Trophoblast cell (in vitro differentiated cells and primary cell): Measurements from ENCODE around the gene BCAN.

ENCODE experiments used
- DNase-seq, 2 donors: peaks; one replicate each; pipeline ENCODE4 v3.0.0-alpha.2; 2016
- H2AFZ ChIP-seq: 2 replicates; pipeline ENCODE4 v1.6.1; 2013; ENCODE audit warnings: low read length, moderate library complexity, mild to moderate bottlenecking; ENCODE audit not compliant: insufficient read depth, poor library complexity
- H2AK5ac ChIP-seq: 2 replicates; pipeline ENCODE4 v1.6.1; 2013; ENCODE audit warnings: mild to moderate bottlenecking, low read length
- H2BK120ac ChIP-seq: 2 replicates; pipeline ENCODE4 v1.6.1; 2013; ENCODE audit warnings: low read length, mild to moderate bottlenecking, moderate library complexity; ENCODE audit not compliant: insufficient read depth, poor library complexity
- H2BK12ac ChIP-seq: 2 replicates; pipeline ENCODE4 v1.6.1; 2013; ENCODE audit warnings: mild to moderate bottlenecking, low read length, moderate library complexity
- H2BK5ac ChIP-seq: 2 replicates; pipeline ENCODE4 v1.6.1; 2013; ENCODE audit warnings: low read length, low read depth, moderate library complexity, mild to moderate bottlenecking; ENCODE audit not compliant: poor library complexity
- H3K14ac ChIP-seq: 2 replicates; pipeline ENCODE4 v1.6.1; 2013; ENCODE audit warnings: mild to moderate bottlenecking, low read length
- H3K18ac ChIP-seq: 2 replicates; pipeline ENCODE4 v1.6.1; 2013; ENCODE audit warnings: mild to moderate bottlenecking, low read length
- H3K23ac ChIP-seq: 2 replicates; pipeline ENCODE4 v1.6.1; 2013; ENCODE audit warnings: low read length
- H3K27ac ChIP-seq: 2 replicates; pipeline ENCODE4 v1.5.1; 2013; ENCODE audit warnings: low read depth, mild to moderate bottlenecking, inconsistent platforms, low read length, moderate library complexity
- H3K27me3 ChIP-seq: 2 replicates; pipeline ENCODE4 v1.6.1; 2013; ENCODE audit warnings: inconsistent platforms, mild to moderate bottlenecking, low read length, moderate library complexity; ENCODE audit not compliant: insufficient read depth
- H3K36me3 ChIP-seq, 2 experiments: 1 replicate in 1 of 2; 2 replicates in 1 of 2; pipeline ENCODE4 v1.6.1; 2013; ENCODE audit warnings: low read length in 2 of 2, mild to moderate bottlenecking in 2 of 2, moderate library complexity in 1 of 2; ENCODE audit not compliant: insufficient read depth in 2 of 2, control insufficient read depth in 1 of 2
- H3K4ac ChIP-seq: 2 replicates; pipeline ENCODE4 v1.6.1; 2013; ENCODE audit warnings: low read depth, mild to moderate bottlenecking, low read length, moderate library complexity
- H3K4me1 ChIP-seq, 2 experiments: 1 replicate in 1 of 2; 2 replicates in 1 of 2; pipeline ENCODE4 v1.6.1; 2013; ENCODE audit warnings: low read length in 2 of 2, mild to moderate bottlenecking in 2 of 2, moderate library complexity in 1 of 2; ENCODE audit not compliant: insufficient read depth in 2 of 2, control insufficient read depth in 1 of 2
- H3K4me2 ChIP-seq: 2 replicates; pipeline ENCODE4 v1.6.1; 2013; ENCODE audit warnings: inconsistent platforms, mild to moderate bottlenecking, low read length, moderate library complexity
- H3K4me3 ChIP-seq: 2 replicates; pipeline ENCODE4 v1.5.1; 2013; ENCODE audit warnings: mild to moderate bottlenecking, low read depth, low read length, inconsistent platforms
- H3K79me1 ChIP-seq: one replicate; pipeline ENCODE4 v1.6.1; 2013; ENCODE audit warnings: low read length
- H3K79me2 ChIP-seq: 2 replicates; pipeline ENCODE4 v1.6.1; 2013; ENCODE audit warnings: low read length, mild to moderate bottlenecking; ENCODE audit not compliant: control insufficient read depth, insufficient read depth, poor library complexity
- H3K9ac ChIP-seq: 2 replicates; pipeline ENCODE4 v1.6.1; 2013; ENCODE audit warnings: mild to moderate bottlenecking, low read length
- H3K9me3 ChIP-seq: 2 replicates; pipeline ENCODE4 v1.6.1; 2013; ENCODE audit warnings: low read depth, mild to moderate bottlenecking, control low read depth, inconsistent platforms, low read length; ENCODE audit not compliant: insufficient read depth
- H4K12ac ChIP-seq: 2 replicates; pipeline ENCODE4 v1.6.1; 2013; ENCODE audit warnings: low read depth, mild to moderate bottlenecking, low read length, moderate library complexity
- H4K8ac ChIP-seq: 2 replicates; pipeline ENCODE4 v1.6.1; 2013; ENCODE audit warnings: low read depth, mild to moderate bottlenecking, low read length, moderate library complexity
- H4K91ac ChIP-seq: one replicate; pipeline ENCODE4 v1.6.1; 2013; ENCODE audit warnings: low read depth, mild to moderate bottlenecking, low read length, moderate library complexity
- WGBS: extraction: QIAGEN DNeasy Blood & Tissue Kit; methylation state at CpG from one replicate; pipeline ENCODE4 v1.1.7; 2013; ENCODE audit warnings: missing lambda C conversion rate; ENCODE audit not compliant: insufficient read length, insufficient coverage; ENCODE audit errors: extremely low coverage; 5-methylcytosine and 5-hydroxymethylcytosine counted together

BCAN gene

DNA sequence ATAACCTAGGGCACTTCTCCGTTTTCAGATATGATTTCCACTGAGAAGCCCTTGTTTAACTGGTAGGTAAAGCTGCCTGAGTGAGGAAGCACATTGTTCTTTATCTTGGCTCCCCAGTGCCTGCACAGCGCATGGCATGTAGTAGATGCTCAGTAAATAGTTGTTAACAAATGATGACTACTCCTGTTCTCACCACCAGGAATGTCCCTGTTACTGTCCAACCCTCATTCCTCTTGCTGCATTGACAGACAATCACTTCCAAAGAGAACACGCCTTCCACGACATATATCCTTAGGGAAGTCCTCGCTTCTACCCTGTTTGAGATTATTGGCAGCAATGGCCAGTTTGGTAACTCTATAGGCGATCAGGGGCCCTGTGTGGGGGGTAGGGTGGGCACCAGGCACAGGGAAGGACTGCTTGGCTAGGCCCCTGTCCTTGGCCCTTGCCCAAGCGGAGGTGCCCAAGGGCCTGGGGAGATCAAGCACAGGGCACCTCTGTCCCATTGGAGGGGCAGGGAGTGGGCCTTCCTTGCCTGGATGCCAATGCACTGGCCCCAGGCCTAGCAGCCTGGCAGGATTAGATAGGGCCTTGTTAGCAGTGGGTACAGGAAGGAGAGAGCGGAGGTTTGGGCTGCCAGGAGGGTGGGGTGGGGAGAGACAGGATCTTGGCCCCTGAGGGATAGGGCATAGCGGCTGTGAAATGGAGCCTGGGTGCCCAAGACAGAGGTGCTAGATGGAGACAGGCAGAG, 25.1 kb downstream of the BCAN start:
- H3K4me1 ChIP-seq = peaks cover 70 to 86% of the 10 kb centered on the region in 2 experiments
- H2AK5ac ChIP-seq = peak overlapping the region; percentile 86

GRCh38 chr1:156667610-156667967, 25.7 kb downstream of the BCAN start:
- H3K14ac ChIP-seq = peak overlapping the region; percentile 95
- H3K79me2 ChIP-seq = peaks cover 7% of the 10 kb centered on the region
- peak overlapping the region; percentile 97 for H3K18ac ChIP-seq
- H3K27ac ChIP-seq = peak overlapping the region; percentile 93
- H3K27me3 ChIP-seq = no peaks in the 10 kb centered on the region
- H2AK5ac ChIP-seq = peak overlapping the region; percentile 86
- no peak for DNase-seq
- peak overlapping the region; percentile 18 for H3K4me2 ChIP-seq
- no peak overlapping the region for H3K9ac ChIP-seq
- WGBS = no CpG with 5 or more reads among the region's 5 CpGs
- H2BK120ac ChIP-seq = peak overlapping the region; percentile 92
- H3K79me1 ChIP-seq = peaks cover 56% of the 10 kb centered on the region
- peak overlapping the region; percentile 89 for H2BK5ac ChIP-seq
- H4K91ac ChIP-seq = peak overlapping the region; percentile 96
- peaks cover 66 to 80% of the 10 kb centered on the region in 2 experiments for H3K4me1 ChIP-seq
- no peak overlapping the region for H3K23ac ChIP-seq
- peak overlapping the region; percentile 81 for H4K8ac ChIP-seq
- H3K9me3 ChIP-seq = no peaks in the 10 kb centered on the region
- H2BK12ac ChIP-seq = peak overlapping the region; percentile 72
- no peak overlapping the region for H3K4me3 ChIP-seq
- peak overlapping the region; percentile 71 for H2AFZ ChIP-seq
- H3K4ac ChIP-seq = peak overlapping the region; percentile 53
- peaks cover 6 to 7% of the 10 kb centered on the region in 2 experiments for H3K36me3 ChIP-seq
- H4K12ac ChIP-seq = peak overlapping the region; percentile 45

More for the DNA sequence above, 25.1 kb downstream of the BCAN start:
- peak overlapping the region; percentile 97 for H3K18ac ChIP-seq
- peak overlapping the region; percentile 92 for H2BK120ac ChIP-seq
- peak; percentile 43 to 64 for DNase-seq
- H3K9me3 ChIP-seq = no peaks in the 10 kb centered on the region
- H3K27me3 ChIP-seq = no peaks in the 10 kb centered on the region
- H3K79me2 ChIP-seq = peaks cover 7% of the 10 kb centered on the region
- peak overlapping the region; percentile 53 for H3K4ac ChIP-seq
- H3K9ac ChIP-seq = no peak overlapping the region
- WGBS = no CpG with 5 or more reads among the region's 9 CpGs
- no peak overlapping the region for H3K4me3 ChIP-seq
- no peak overlapping the region for H3K23ac ChIP-seq
- H3K4me2 ChIP-seq = no peak overlapping the region
- peak overlapping the region; percentile 45 for H4K12ac ChIP-seq
- peak overlapping the region; percentile 89 for H2BK5ac ChIP-seq
- peaks cover 3 to 5% of the 10 kb centered on the region in 2 experiments for H3K36me3 ChIP-seq
- peak overlapping the region; percentile 95 for H3K14ac ChIP-seq
- H4K8ac ChIP-seq = peak overlapping the region; percentile 81
- peak overlapping the region; percentile 72 for H2BK12ac ChIP-seq
- peak overlapping the region; percentile 93 for H3K27ac ChIP-seq
- H4K91ac ChIP-seq = peak overlapping the region; percentile 96
- H2AFZ ChIP-seq = peak overlapping the region; percentile 71
- H3K79me1 ChIP-seq = peaks cover 60% of the 10 kb centered on the region

- H3K79me2 ChIP-seq = peaks cover 7% of the 10 kb centered on the region
- peak overlapping the region; percentile 89 for H2BK5ac ChIP-seq
- peaks cover 64 to 78% of the 10 kb centered on the region in 2 experiments for H3K4me1 ChIP-seq
- peak overlapping the region; percentile 81 for H4K8ac ChIP-seq
- no peak overlapping the region for H2AFZ ChIP-seq
- peak overlapping the region; percentile 92 for H2BK120ac ChIP-seq
- peak overlapping the region; percentile 72 for H2BK12ac ChIP-seq
- peak overlapping the region; percentile 18 for H3K4me2 ChIP-seq
- H3K27ac ChIP-seq = peak overlapping the region; percentile 93
- DNase-seq = no peak
- no peaks in the 10 kb centered on the region for H3K9me3 ChIP-seq
- WGBS = no CpG with 5 or more reads among the region's 9 CpGs
- H3K9ac ChIP-seq = no peak overlapping the region
- peak overlapping the region; percentile 96 for H4K91ac ChIP-seq
- H3K14ac ChIP-seq = peak overlapping the region; percentile 95
- peak overlapping the region; percentile 97 for H3K18ac ChIP-seq
- peak overlapping the region; percentile 53 for H3K4ac ChIP-seq
- no peak overlapping the region for H3K4me3 ChIP-seq
- no peaks in the 10 kb centered on the region for H3K27me3 ChIP-seq
- H3K23ac ChIP-seq = no peak overlapping the region
- H2AK5ac ChIP-seq = peak overlapping the region; percentile 86
- H3K36me3 ChIP-seq = peaks cover 12% of the 10 kb centered on the region in 2 experiments
- H3K79me1 ChIP-seq = peaks cover 50% of the 10 kb centered on the region
- H4K12ac ChIP-seq = peak overlapping the region; percentile 17
These were observed 26.2 kb downstream of the BCAN start for GRCh38 chr1:156667968-156668709.

GRCh38 chr1:156668801-156669637, 27.1 kb downstream of the BCAN start:
- no CpG with 5 or more reads among the region's 17 CpGs for WGBS
- peak overlapping the region; percentile 72 for H2BK120ac ChIP-seq
- peaks cover 20 to 21% of the 10 kb centered on the region in 2 experiments for H3K36me3 ChIP-seq
- peak overlapping the region; percentile 73 for H2BK5ac ChIP-seq
- H3K27ac ChIP-seq = peak overlapping the region; percentile 93
- no peak for DNase-seq
- H3K4me3 ChIP-seq = no peak overlapping the region
- H3K79me1 ChIP-seq = peaks cover 45% of the 10 kb centered on the region
- H3K23ac ChIP-seq = no peak overlapping the region
- H3K27me3 ChIP-seq = no peaks in the 10 kb centered on the region
- H3K79me2 ChIP-seq = peaks cover 8% of the 10 kb centered on the region
- peak overlapping the region; percentile 59 for H3K14ac ChIP-seq
- H2AK5ac ChIP-seq = peak overlapping the region; percentile 19
- peak overlapping the region; percentile 14 for H4K12ac ChIP-seq
- no peak overlapping the region for H3K4ac ChIP-seq
- no peak overlapping the region for H3K9ac ChIP-seq
- H3K18ac ChIP-seq = peak overlapping the region; percentile 43
- H2AFZ ChIP-seq = peak overlapping the region; percentile 32
- H3K9me3 ChIP-seq = no peaks in the 10 kb centered on the region
- H2BK12ac ChIP-seq = peak overlapping the region; percentile 63
- H3K4me1 ChIP-seq = peaks cover 59 to 78% of the 10 kb centered on the region in 2 experiments
- peak overlapping the region; percentile 58 for H4K91ac ChIP-seq
- peak overlapping the region; percentile 63 for H4K8ac ChIP-seq
- H3K4me2 ChIP-seq = peak overlapping the region; percentile 19
